ENCODE data around the gene HTT-AS. TPM values are rescaled to one million over a fixed set of nuclear protein-coding genes. Genes with fewer than 3 reads are reported as not detected.

HTT-AS gene
- total RNA-seq, 5 donors from 2014 or later (not counting 1 experiment from before 2014, with no cell fraction given): not detected

DNA sequence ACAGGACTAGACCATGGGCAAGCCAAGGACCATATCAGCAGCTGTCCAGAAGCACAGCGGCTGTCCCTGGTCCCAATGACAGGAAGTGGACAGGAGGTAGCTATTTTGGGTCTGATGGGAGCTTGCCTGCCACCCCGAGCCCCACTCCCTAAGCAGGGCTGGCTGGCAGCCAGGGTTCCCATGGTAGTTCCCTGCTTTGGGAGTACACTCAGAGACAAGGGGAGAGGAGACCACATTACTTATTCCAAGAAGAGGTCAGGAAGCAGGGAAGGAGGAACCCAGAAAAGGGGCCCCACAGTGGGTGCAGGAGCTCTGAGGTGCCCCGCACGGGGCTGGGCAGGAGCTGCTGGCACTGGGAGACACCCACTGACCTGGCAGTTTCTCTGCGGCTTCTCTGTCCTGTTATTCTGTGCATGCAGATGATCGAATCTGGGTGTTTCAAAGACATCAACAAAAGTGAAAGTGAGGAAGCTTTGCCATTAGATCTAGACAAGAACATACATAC, 36.3 kb downstream of the HTT-AS start:
- Histone ChIP-seq H3K4me3 (ENCODE audit: control insufficient read depth in 1 of 2, extremely low read depth in 1 of 2, low read length in 1 of 2) (peak overlapping the region in 1 of 2 donors; percentile 23), H3K4me1 (ENCODE audit: control insufficient read depth in 1 of 2, extremely low read depth in 1 of 2, insufficient read depth in 2 of 2, low read length in 2 of 2) (peaks cover 5 to 43% of the 10 kb centered on the region in 2 experiments), H3K27ac (ENCODE audit: low read length) (no peak overlapping the region), H3K36me3 (ENCODE audit: control insufficient read depth in 2 of 2, extremely low read depth in 1 of 2, insufficient read depth in 1 of 2, low read length in 1 of 2) (no peaks in the 10 kb centered on the region), H3K27me3 (replicated peaks in 1 of 2; ENCODE audit: control insufficient read depth in 2 of 2, extremely low read depth in 1 of 2, insufficient read depth in 2 of 2, low read length in 1 of 2) (peaks cover 0 to 34% of the 10 kb centered on the region in 2 experiments), H3K9me3 (no peaks in the 10 kb centered on the region)
- ChIA-PET CTCF (interaction anchor here (0.5 to 1.1 kb wide), 4 partner anchors 24 to 440 kb away, joined by 3 to 4 read pairs (median 4); no protein-coding TSS in a partner anchor), POLR2A (no interaction called here)
- Mint-ChIP-seq H3K27me3 (peaks cover 0 to 7% of the 10 kb centered on the region in 2 donors), H3K4me1 (peaks cover 39 to 41% (median 39%) of the 10 kb centered on the region in 3 donors), H3K36me3 (no peaks in the 10 kb centered on the region), H3K4me3 (peak overlapping the region; percentile 51 to 85 (median 65)), H3K27ac (peak overlapping the region; percentile 3 to 55), H3K9me3 (no peaks in the 10 kb centered on the region)
- ATAC-seq (replicated peaks in 1 of 4) (no peak), DNase-seq (peak in 2 of 35 experiments; percentile 15 to 26)
- 10% methylated on average over 3 of the region's 6 CpGs for WGBS (ENCODE audit: insufficient coverage)

DNA sequence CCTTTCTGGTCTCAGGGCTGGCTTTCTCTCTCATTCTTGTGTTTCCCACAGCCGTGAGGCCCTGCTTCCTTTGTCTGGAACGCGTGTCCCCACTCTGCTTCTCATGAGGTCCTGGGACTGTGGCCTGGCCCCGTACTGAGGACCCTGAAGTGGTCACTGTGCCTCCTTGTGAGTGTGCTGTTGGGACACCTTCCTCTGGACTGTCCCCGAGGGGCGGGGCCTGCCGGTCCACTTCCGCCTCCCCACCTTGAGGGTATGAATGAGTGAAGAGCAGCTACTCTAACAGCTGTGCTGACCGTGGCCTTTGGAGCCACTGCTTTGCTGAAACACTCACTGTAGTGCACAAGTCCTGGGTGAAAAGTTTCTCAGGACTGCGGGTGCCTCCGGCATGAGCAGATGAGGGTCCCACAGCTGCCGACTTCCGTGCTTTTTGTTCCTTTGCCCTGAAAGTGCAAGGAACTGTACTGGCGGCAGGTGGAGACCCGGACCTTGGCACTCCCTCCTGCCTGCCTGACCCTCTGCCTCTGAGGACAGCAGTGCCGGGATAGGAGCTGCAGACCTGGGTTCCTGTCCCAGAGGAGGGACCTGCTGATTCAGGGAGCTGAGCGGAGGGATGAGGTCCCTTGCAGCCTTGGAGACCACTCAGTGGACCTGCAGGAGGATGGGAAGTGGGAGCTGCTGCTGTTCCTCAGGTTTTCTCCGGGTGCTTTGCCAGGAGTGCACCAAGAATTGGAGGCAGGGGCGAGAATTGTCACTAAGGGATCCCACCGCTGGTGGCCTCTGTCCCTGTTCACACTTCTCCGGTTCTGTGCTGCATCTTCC, 38.0 kb downstream of the HTT-AS start:
- DNase-seq (no peak), ATAC-seq (replicated peaks in 1 of 4) (no peak)
- ChIA-PET POLR2A (no interaction called here), CTCF (no interaction called here)
- Mint-ChIP-seq H3K4me3 (peak overlapping the region in 1 of 3 donors; percentile 85), H3K4me1 (peaks cover 24 to 25% (median 24%) of the 10 kb centered on the region in 3 donors), H3K36me3 (no peaks in the 10 kb centered on the region), H3K27ac (no peak overlapping the region), H3K27me3 (peaks cover 0 to 7% of the 10 kb centered on the region in 2 donors), H3K9me3 (no peaks in the 10 kb centered on the region)
- Histone ChIP-seq H3K36me3 (ENCODE audit: control insufficient read depth in 2 of 2, extremely low read depth in 1 of 2, insufficient read depth in 1 of 2, low read length in 1 of 2) (no peaks in the 10 kb centered on the region), H3K4me3 (ENCODE audit: control insufficient read depth in 1 of 2, extremely low read depth in 1 of 2, low read length in 1 of 2) (no peak overlapping the region), H3K27me3 (replicated peaks in 1 of 2; ENCODE audit: control insufficient read depth in 2 of 2, extremely low read depth in 1 of 2, insufficient read depth in 2 of 2, low read length in 1 of 2) (peaks cover 0 to 38% of the 10 kb centered on the region in 2 experiments), H3K4me1 (ENCODE audit: control insufficient read depth in 1 of 2, extremely low read depth in 1 of 2, insufficient read depth in 2 of 2, low read length in 2 of 2) (peaks cover 3 to 28% of the 10 kb centered on the region in 2 experiments), H3K9me3 (no peaks in the 10 kb centered on the region), H3K27ac (ENCODE audit: low read length) (no peak overlapping the region)
- 85% methylated on average over 21 of the region's 21 CpGs for WGBS (ENCODE audit: insufficient coverage)

DNA sequence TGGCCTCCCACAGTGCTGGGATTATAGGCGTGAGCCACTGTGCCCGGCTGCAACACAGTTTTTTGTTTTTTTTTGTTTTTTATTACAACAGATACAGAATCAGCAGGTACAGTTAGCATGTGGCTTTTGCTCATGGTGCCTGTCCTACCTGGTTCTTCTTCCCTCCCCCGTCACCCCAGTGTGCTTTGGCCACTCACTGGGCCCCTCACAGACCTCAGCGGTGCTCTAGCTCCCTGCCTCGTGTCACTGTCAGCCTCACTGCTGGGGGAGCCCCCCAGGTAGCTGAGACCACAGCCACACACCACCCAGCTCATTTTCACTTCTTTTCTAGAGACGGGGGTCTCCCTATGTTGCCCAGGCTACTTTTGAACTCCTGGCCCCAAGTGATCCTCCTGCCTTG, 38.7 kb downstream of the HTT-AS start:
- ChIA-PET CTCF (no interaction called here), POLR2A (no interaction called here)
- Histone ChIP-seq H3K36me3 (ENCODE audit: control insufficient read depth in 2 of 2, extremely low read depth in 1 of 2, insufficient read depth in 1 of 2, low read length in 1 of 2) (no peaks in the 10 kb centered on the region), H3K4me3 (ENCODE audit: control insufficient read depth in 1 of 2, extremely low read depth in 1 of 2, low read length in 1 of 2) (no peak overlapping the region), H3K9me3 (no peaks in the 10 kb centered on the region), H3K4me1 (ENCODE audit: control insufficient read depth in 1 of 2, extremely low read depth in 1 of 2, insufficient read depth in 2 of 2, low read length in 2 of 2) (peaks cover 3 to 21% of the 10 kb centered on the region in 2 experiments), H3K27me3 (replicated peaks in 1 of 2; ENCODE audit: control insufficient read depth in 2 of 2, extremely low read depth in 1 of 2, insufficient read depth in 2 of 2, low read length in 1 of 2) (peaks cover 0 to 45% of the 10 kb centered on the region in 2 experiments), H3K27ac (ENCODE audit: low read length) (no peak overlapping the region)
- WGBS (ENCODE audit: insufficient coverage): 56% methylated on average over 4 of the region's 6 CpGs
- no peak for ATAC-seq (replicated peaks in 1 of 4)
- Mint-ChIP-seq H3K27me3 (peaks cover 0 to 7% of the 10 kb centered on the region in 2 donors), H3K9me3 (no peaks in the 10 kb centered on the region), H3K4me3 (no peak overlapping the region), H3K36me3 (no peaks in the 10 kb centered on the region), H3K27ac (no peak overlapping the region), H3K4me1 (peaks cover 21 to 22% (median 22%) of the 10 kb centered on the region in 3 donors)
- DNase-seq: no peak

DNA sequence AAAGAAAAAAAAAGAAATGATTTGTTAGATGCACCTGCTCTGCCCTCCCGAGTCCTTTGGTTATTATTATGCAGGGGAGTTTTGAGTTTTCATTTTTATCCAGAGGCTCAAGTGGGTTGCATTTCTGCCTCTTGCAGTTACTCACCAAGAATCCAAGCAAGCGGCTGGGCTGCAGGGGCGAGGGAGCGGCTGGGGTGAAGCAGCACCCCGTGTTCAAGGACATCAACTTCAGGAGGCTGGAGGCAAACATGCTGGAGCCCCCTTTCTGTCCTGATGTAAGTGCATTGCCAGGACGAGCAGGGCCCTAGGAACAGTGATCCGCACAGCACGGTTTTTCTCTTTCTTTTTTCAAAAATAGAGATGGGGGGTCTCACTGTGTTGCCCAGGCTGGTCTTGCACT, 39.1 kb downstream of the HTT-AS start:
- CTCF ChIA-PET: interaction anchor here in 1 of 2 donors (0.6 kb wide), 1 partner anchor 255 kb away, joined by 6 read pairs; no protein-coding TSS in a partner anchor

DNA sequence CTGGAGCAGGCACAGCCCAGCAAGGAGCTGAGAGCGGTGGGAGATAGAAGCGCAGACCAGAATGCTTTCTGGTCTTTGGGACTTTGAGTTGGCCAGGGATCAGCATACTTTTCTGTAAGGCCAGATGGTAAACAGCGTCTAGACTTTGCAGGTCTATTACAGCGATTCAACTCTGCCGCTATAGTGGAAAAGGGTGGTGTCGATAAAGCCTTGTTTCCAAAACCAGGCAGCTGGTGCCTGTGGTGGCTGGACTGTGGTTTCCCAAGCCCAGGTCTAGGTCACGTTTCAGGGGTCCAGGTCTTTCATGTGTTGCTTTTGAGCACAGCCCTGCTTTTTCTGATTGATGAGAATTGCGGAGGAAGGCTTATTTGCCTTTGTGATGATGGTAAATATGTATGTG, 40.1 kb downstream of the HTT-AS start:
- Mint-ChIP-seq H3K4me3 (no peak overlapping the region), H3K36me3 (no peaks in the 10 kb centered on the region), H3K27ac (no peak overlapping the region), H3K4me1 (peaks cover 17 to 22% (median 19%) of the 10 kb centered on the region in 3 donors), H3K27me3 (peaks cover 0 to 9% of the 10 kb centered on the region in 2 donors), H3K9me3 (no peaks in the 10 kb centered on the region)
- H3K27ac ChIP-seq (ENCODE audit: low read length): no peak overlapping the region
- DNase-seq (no peak), ATAC-seq (replicated peaks in 1 of 4) (no peak)
- peaks cover 0 to 53% of the 10 kb centered on the region in 2 experiments for H3K27me3 ChIP-seq (replicated peaks in 1 of 2; ENCODE audit: control insufficient read depth in 2 of 2, extremely low read depth in 1 of 2, insufficient read depth in 2 of 2, low read length in 1 of 2)
- H3K36me3 ChIP-seq (ENCODE audit: control insufficient read depth in 2 of 2, extremely low read depth in 1 of 2, insufficient read depth in 1 of 2, low read length in 1 of 2): no peaks in the 10 kb centered on the region
- WGBS (ENCODE audit: insufficient coverage): 80% methylated on average over 7 of the region's 8 CpGs
- H3K4me3 ChIP-seq (ENCODE audit: control insufficient read depth in 1 of 2, extremely low read depth in 1 of 2, low read length in 1 of 2): no peak overlapping the region
- ChIA-PET POLR2A (no interaction called here), CTCF (no interaction called here)
- H3K4me1 ChIP-seq (ENCODE audit: control insufficient read depth in 1 of 2, extremely low read depth in 1 of 2, insufficient read depth in 2 of 2, low read length in 2 of 2): peaks cover 3 to 18% of the 10 kb centered on the region in 2 experiments
- no peaks in the 10 kb centered on the region for H3K9me3 ChIP-seq

More for the DNA sequence above, 39.1 kb downstream of the HTT-AS start:
- no peak overlapping the region for H3K4me3 Mint-ChIP-seq
- POLR2A ChIA-PET: no interaction called here
- Histone ChIP-seq H3K27me3 (replicated peaks in 1 of 2; ENCODE audit: control insufficient read depth in 2 of 2, extremely low read depth in 1 of 2, insufficient read depth in 2 of 2, low read length in 1 of 2) (peaks cover 0 to 46% of the 10 kb centered on the region in 2 experiments), H3K9me3 (no peaks in the 10 kb centered on the region), H3K27ac (ENCODE audit: low read length) (no peak overlapping the region), H3K4me3 (ENCODE audit: control insufficient read depth in 1 of 2, extremely low read depth in 1 of 2, low read length in 1 of 2) (no peak overlapping the region), H3K4me1 (ENCODE audit: control insufficient read depth in 1 of 2, extremely low read depth in 1 of 2, insufficient read depth in 2 of 2, low read length in 2 of 2) (peaks cover 3 to 18% of the 10 kb centered on the region in 2 experiments), H3K36me3 (ENCODE audit: control insufficient read depth in 2 of 2, extremely low read depth in 1 of 2, insufficient read depth in 1 of 2, low read length in 1 of 2) (no peaks in the 10 kb centered on the region)
- H3K9me3 Mint-ChIP-seq: no peaks in the 10 kb centered on the region
- H3K27me3 Mint-ChIP-seq: peaks cover 0 to 7% of the 10 kb centered on the region in 2 donors
- peaks cover 17 to 22% (median 19%) of the 10 kb centered on the region in 3 donors for H3K4me1 Mint-ChIP-seq
- 76% methylated on average over 7 of the region's 8 CpGs for WGBS (ENCODE audit: insufficient coverage)
- DNase-seq (no peak), ATAC-seq (replicated peaks in 1 of 4) (no peak)
- no peak overlapping the region for H3K27ac Mint-ChIP-seq
- H3K36me3 Mint-ChIP-seq: no peaks in the 10 kb centered on the region

DNA sequence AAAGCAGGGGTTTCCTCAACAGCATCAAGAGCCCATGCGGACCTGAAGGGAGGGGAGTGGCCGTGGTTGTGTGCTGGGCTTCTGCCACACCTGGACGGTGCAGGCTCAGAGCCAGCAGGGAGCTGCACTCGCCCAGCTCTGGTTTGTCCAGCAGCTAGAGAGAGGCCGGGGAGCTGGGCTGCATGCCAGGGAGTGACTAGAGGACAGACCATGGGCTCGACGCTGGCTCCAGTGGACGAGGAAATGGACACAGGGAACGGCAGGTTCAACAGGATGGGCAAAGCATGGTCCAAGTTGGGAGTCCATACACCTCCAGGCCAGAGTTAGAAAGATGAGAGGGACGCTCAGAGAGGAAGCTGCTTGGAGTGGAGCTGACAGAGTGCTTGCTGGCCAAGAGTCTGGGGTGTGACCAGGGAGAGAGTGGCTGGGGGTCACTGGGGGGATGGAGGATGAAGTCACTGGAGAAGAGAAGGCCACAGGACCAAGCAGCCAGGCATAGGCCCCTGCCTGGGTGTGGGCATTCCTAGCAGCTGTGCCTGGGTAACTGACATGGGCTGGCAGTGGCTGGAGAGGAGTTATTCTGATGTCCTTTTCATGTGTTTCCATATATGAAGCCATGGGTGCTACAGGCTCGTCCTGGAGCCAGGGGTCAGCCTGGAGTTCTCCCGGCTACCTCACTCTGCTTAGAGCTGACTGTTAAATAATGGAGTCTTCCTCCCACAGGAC, 42.8 kb downstream of the HTT-AS start:
- no peak for ATAC-seq (replicated peaks in 1 of 4)
- no peaks in the 10 kb centered on the region for H3K36me3 ChIP-seq (ENCODE audit: control insufficient read depth in 2 of 2, extremely low read depth in 1 of 2, insufficient read depth in 1 of 2, low read length in 1 of 2)
- ChIA-PET CTCF (interaction anchor here in 1 of 2 donors (1.0 kb wide), 1 partner anchor 22 kb away, joined by 4 read pairs; no protein-coding TSS in a partner anchor), POLR2A (interaction anchor here in 1 of 2 donors (0.7 kb wide), 1 partner anchor 133 kb away, joined by 3 read pairs; no protein-coding TSS in a partner anchor)
- WGBS (ENCODE audit: insufficient coverage): 87% methylated on average over 10 of the region's 12 CpGs
- no peaks in the 10 kb centered on the region for H3K9me3 ChIP-seq
- Mint-ChIP-seq H3K27me3 (peaks cover 0 to 2% of the 10 kb centered on the region in 2 donors), H3K9me3 (no peaks in the 10 kb centered on the region), H3K27ac (no peak overlapping the region), H3K4me3 (no peak overlapping the region), H3K4me1 (no peaks in the 10 kb centered on the region), H3K36me3 (no peaks in the 10 kb centered on the region)
- no peaks in the 10 kb centered on the region for H3K4me1 ChIP-seq (ENCODE audit: control insufficient read depth in 1 of 2, extremely low read depth in 1 of 2, insufficient read depth in 2 of 2, low read length in 2 of 2)
- peaks cover 0 to 42% of the 10 kb centered on the region in 2 experiments for H3K27me3 ChIP-seq (replicated peaks in 1 of 2; ENCODE audit: control insufficient read depth in 2 of 2, extremely low read depth in 1 of 2, insufficient read depth in 2 of 2, low read length in 1 of 2)
- no peak overlapping the region for H3K27ac ChIP-seq (ENCODE audit: low read length)
- no peak for DNase-seq
- H3K4me3 ChIP-seq (ENCODE audit: control insufficient read depth in 1 of 2, extremely low read depth in 1 of 2, low read length in 1 of 2): no peak overlapping the region

Data from T-cell (primary cell).